ENCODE measurements around the gene MFNG.

MFNG gene

DNA sequence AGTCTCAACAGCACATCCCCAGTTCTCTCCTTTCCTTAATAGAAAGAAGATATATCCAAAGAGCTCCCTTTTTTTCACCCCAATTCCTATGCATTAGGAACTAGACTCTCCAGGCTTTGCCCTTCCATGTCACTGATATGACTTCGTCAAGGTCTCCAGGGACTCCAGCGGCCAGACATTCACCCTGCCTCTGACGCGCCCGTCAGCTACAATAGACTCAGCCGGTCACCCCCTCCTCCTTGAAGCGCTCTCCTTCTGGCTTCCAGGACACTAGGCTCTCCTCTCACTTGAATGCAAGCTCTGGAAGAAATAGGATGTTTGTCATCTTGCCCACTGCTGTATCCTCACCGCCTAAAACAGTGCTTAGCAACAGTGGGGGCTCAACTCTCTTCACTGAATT lies 44.0 kb downstream of the MFNG start:
- in situ Hi-C loops (cut with HindIII; ENCODE audit: low sequenced_read_pairs), result no loop called here
- DNase-seq (ENCODE audit: low read depth, low spot score), result no peak
- TF ChIP-seq, protein P1, sequence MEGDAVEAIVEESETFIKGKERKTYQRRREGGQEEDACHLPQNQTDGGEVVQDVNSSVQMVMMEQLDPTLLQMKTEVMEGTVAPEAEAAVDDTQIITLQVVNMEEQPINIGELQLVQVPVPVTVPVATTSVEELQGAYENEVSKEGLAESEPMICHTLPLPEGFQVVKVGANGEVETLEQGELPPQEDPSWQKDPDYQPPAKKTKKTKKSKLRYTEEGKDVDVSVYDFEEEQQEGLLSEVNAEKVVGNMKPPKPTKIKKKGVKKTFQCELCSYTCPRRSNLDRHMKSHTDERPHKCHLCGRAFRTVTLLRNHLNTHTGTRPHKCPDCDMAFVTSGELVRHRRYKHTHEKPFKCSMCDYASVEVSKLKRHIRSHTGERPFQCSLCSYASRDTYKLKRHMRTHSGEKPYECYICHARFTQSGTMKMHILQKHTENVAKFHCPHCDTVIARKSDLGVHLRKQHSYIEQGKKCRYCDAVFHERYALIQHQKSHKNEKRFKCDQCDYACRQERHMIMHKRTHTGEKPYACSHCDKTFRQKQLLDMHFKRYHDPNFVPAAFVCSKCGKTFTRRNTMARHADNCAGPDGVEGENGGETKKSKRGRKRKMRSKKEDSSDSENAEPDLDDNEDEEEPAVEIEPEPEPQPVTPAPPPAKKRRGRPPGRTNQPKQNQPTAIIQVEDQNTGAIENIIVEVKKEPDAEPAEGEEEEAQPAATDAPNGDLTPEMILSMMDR (IDR thresholded peaks at IDR 0.05; ENCODE audit: low read depth, low read length), result no peak

DNA sequence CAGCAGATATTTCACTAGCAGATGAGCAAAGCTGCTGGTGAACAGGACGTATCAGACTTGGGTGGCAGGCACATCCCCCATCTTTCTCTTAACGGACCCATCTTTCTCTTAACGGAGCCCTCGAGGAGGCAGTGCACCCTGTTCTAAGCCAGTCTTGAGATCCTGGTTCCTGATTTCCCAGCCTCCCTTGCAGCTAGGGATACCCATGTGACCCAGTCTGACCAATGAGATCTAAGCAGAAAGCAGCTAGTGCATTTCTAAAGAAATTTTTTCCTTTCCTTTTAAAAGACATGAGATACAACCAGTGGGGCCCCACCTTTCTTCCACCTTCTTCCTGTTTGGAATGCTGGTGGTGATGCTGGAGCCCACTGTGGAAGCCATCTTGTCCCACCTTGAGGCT lies 45.3 kb downstream of the MFNG start:
- no peak for DNase-seq (ENCODE audit: low read depth, low spot score)
- in situ Hi-C loops (cut with HindIII; ENCODE audit: low sequenced_read_pairs), result no loop called here
- H3K4me3 ChIP-seq (ENCODE audit: low read depth, low read length), result no peak overlapping the region
- TF ChIP-seq, protein P1 (IDR thresholded peaks at IDR 0.05; ENCODE audit: low read depth, low read length), result no peak

More for the DNA sequence above, 44.0 kb downstream of the MFNG start:
- no peak overlapping the region for H3K4me3 ChIP-seq (ENCODE audit: low read depth, low read length)

DNA sequence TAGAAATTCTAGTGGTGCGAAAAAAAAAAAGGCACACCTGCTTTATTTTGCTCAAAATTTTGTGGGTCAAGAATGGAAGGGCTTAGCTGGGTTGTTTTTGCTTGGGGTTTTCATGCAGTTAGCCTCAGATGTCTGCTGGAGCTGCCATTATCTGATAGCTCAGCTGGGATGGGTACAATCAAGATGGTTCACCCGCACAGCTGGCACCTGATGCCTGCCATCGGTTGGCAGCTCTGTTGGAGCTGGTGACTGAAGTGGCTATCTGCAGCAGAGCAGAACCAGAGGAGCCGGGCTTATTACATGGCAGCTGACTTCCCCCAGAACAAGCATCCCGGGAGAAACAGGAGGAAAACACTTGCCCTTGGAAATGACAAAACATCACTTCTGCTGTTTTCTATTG lies 46.8 kb downstream of the MFNG start:
- H3K4me3 ChIP-seq (ENCODE audit: low read depth, low read length), result no peak overlapping the region
- TF ChIP-seq, protein P1 (IDR thresholded peaks at IDR 0.05; ENCODE audit: low read depth, low read length), result no peak
- DNase-seq (ENCODE audit: low read depth, low spot score), result no peak
- in situ Hi-C loops (cut with HindIII; ENCODE audit: low sequenced_read_pairs), result no loop called here

DNA sequence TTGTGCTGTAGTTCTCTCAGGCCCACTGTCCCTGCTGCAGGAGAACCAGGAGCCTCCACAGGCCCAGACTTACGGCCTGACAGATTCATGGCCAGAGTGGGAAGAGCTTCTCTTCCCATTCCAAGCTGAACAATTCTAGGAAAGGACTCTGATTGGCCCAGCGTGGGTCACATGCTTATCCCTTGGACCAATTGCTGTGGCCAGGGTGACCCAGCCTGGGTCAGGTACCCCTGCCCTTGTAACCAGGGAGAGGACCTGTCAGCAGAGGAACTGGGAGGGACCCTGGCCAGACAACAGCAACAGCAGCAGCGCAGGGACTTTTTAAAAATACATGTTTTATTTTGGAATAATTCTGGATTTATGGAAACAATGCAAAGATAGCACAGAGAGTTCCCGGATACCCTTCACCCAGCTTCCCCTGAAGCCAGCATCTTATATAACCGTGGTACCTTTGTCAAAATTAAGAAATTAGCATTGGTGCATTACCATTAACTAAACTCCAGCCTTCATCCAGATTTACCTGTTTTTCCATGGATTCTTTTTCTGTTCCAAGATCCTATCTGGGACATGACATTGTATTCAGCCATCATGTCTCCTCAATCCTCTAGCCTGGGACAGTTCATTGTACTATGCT lies 50.1 kb downstream of the MFNG start:
- TF ChIP-seq, protein P1 (IDR thresholded peaks at IDR 0.05; ENCODE audit: low read depth, low read length), result no peak
- in situ Hi-C loops (cut with HindIII; ENCODE audit: low sequenced_read_pairs), result no loop called here
- DNase-seq (ENCODE audit: low read depth, low spot score), result no peak
- no peak overlapping the region for H3K4me3 ChIP-seq (ENCODE audit: low read depth, low read length)

DNA sequence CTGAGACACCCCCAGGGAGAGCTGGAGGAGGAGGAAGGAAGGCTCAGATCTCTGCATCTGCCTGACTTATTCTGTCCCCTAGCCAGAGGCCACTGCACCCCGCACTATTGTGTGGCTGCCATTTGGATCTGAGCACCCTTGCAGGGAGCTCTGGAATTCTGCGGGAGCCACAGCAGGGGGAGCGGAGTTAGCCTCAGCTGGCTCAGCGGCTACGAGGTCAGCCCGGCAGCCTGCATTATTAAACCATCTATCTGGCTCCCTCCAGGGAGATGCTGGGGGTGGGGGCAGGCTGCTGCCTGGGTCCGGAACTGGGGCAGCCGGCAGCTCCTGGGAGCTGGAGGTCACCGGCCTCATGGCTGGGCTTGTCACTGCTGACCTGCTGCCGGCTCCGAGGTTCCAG lies 52.4 kb downstream of the MFNG start:
- DNase-seq (ENCODE audit: low read depth, low spot score), result no peak
- H3K4me3 ChIP-seq (ENCODE audit: low read depth, low read length), result no peak overlapping the region
- TF ChIP-seq, protein P1 (IDR thresholded peaks at IDR 0.05; ENCODE audit: low read depth, low read length), result no peak
- in situ Hi-C loops (cut with HindIII; ENCODE audit: low sequenced_read_pairs), result no loop called here

DNA sequence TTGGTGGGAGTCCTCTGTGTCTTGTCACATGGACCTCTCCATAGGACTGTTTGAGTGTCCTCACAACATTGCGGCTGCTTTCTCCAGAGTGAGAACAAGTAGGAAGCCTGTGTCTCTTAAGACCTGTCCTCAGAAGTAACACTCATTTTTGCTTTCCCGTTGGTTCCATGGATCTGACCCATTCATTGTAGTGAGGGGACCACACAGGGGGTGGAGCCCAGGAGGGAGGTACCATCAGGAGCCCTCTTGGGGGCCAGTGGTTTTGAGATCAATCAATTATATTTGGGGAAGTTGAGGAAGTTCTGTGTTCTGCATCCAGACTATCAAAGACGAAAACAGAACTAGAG lies 53.5 kb downstream of the MFNG start:
- in situ Hi-C loops (cut with HindIII; ENCODE audit: low sequenced_read_pairs), result no loop called here
- TF ChIP-seq, protein P1 (IDR thresholded peaks at IDR 0.05; ENCODE audit: low read depth, low read length), result no peak
- DNase-seq (ENCODE audit: low read depth, low spot score), result no peak
- no peak overlapping the region for H3K4me3 ChIP-seq (ENCODE audit: low read depth, low read length)

Measured in astrocyte of the spinal cord (primary cell).